ENCODE results near the gene GOLGA3. TPM values are rescaled to one million over a fixed set of nuclear protein-coding genes. Genes with fewer than 3 reads are reported as not detected.
"Not testable (repeated sequence)": the region's sequence is repeated elsewhere in the genome, so short reads cannot be mapped to it uniquely, and the experiment has no call there.

Gene GOLGA3
- total RNA-seq, 4 donors from 2014 or later = 69.8 to 117 (median 97.7) TPM

DNA sequence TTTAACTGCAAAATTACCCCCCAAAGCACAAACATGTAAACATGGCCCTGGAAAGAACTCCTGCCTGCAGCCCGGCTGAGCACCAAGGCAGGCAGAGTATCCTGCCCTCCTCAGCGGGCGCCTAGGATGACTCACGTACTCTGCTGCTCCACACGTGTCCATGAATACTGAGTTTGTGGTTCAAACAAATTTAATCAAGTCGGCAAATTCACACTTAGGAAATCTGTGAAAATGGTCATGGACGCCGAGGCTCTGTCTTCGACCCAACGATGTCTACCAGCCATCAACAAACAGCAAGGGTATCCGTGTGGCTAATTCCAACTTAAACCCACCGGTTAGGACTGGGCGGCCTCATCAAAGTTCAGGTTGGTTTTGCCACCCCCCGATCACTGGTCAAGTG, 25.5 kb downstream of the GOLGA3 start:
- Histone ChIP-seq H3K27ac (no peak overlapping the region), H3K36me3 (peaks cover 2 to 97% (median 19%) of the 10 kb centered on the region in 3 donors)
- 93 to 96% methylated on average over 14 of the region's 14 CpGs for WGBS, 2 donors

GRCh38 chr12:132801741-132802140, 26.9 kb downstream of the GOLGA3 start:
- TF ChIP-seq CTCF (IDR thresholded peaks at IDR 0.05) = no peak
- no peak for TF ChIP-seq POLR2A (IDR thresholded peaks at IDR 0.05)
- TF ChIP-seq EP300 (IDR thresholded peaks at IDR 0.05) = no peak
- WGBS, 2 donors = 94 to 95% methylated on average over 22 to 28 of the region's 28 CpGs
- Histone ChIP-seq H3K36me3 (peaks cover 7 to 97% (median 20%) of the 10 kb centered on the region in 3 donors), H3K27ac (no peak overlapping the region), H3K4me3 (no peak overlapping the region), H3K4me1 (peaks cover 0 to 4% (median 0%) of the 10 kb centered on the region in 4 donors), H3K9me3 (no peaks in the 10 kb centered on the region), H3K27me3 (no peaks in the 10 kb centered on the region)
- no peak for DNase-seq (ENCODE audit: low spot score in 2 of 2)

More for the DNA sequence above, 25.5 kb downstream of the GOLGA3 start:
- no peak for DNase-seq (ENCODE audit: low spot score in 2 of 2)
- no peak overlapping the region for H3K4me3 ChIP-seq
- H3K4me1 ChIP-seq = peaks cover 0 to 4% (median 0%) of the 10 kb centered on the region in 4 donors
- no peaks in the 10 kb centered on the region for H3K27me3 ChIP-seq
- no peaks in the 10 kb centered on the region for H3K9me3 ChIP-seq
- TF ChIP-seq POLR2A (IDR thresholded peaks at IDR 0.05) = no peak
- TF ChIP-seq EP300 (IDR thresholded peaks at IDR 0.05) = no peak
- TF ChIP-seq CTCF (IDR thresholded peaks at IDR 0.05) = no peak

- TF ChIP-seq CTCF (IDR thresholded peaks at IDR 0.05) = no peak
- no peak for TF ChIP-seq POLR2A (IDR thresholded peaks at IDR 0.05)
- no peak for TF ChIP-seq EP300 (IDR thresholded peaks at IDR 0.05)
- WGBS, 2 donors = 95 to 97% methylated on average over 12 to 15 of the region's 15 CpGs
- Histone ChIP-seq H3K4me3 (no peak overlapping the region), H3K36me3 (peaks cover 7 to 100% (median 32%) of the 10 kb centered on the region in 3 donors), H3K27ac (no peak overlapping the region), H3K27me3 (no peaks in the 10 kb centered on the region), H3K9me3 (no peaks in the 10 kb centered on the region), H3K4me1 (no peaks in the 10 kb centered on the region)
- DNase-seq (ENCODE audit: low spot score in 2 of 2) = no peak
These were observed 29.8 kb downstream of the GOLGA3 start for GRCh38 chr12:132798836-132799235.

GRCh38 chr12:132797820-132798570, 30.7 kb downstream of the GOLGA3 start:
- Histone ChIP-seq H3K9me3 (no peaks in the 10 kb centered on the region), H3K36me3 (peaks cover 7 to 95% (median 32%) of the 10 kb centered on the region in 3 donors), H3K4me1 (no peaks in the 10 kb centered on the region), H3K27ac (no peak overlapping the region), H3K27me3 (no peaks in the 10 kb centered on the region), H3K4me3 (no peak overlapping the region)
- TF ChIP-seq EP300 (IDR thresholded peaks at IDR 0.05) (no peak), POLR2A (IDR thresholded peaks at IDR 0.05) (no peak), CTCF (IDR thresholded peaks at IDR 0.05) (no peak)
- DNase-seq (ENCODE audit: low spot score in 2 of 2) = no peak
- 92 to 93% methylated on average over 24 of the region's 24 CpGs for WGBS, 2 donors

DNA sequence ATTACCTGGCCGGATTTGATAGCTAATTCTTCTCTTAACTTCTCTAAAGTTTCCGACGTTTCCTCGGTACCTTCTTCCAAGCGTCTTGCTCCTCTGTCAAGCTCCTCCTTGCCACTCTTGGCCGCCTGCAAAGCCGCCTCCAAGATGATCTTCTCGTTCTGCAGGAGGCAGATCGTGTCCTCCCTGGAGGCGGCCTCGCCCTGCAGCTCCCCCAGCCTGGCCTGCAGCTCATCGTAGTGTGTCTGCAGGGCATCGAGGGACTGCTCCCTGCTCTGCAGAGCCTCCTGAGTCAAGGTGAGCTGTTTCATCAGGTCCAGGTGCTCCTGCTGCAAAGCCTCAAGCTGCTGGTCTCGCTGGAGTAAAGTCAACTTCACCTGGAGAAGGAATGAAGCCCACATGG, 32.8 kb downstream of the GOLGA3 start:
- DNase-seq (ENCODE audit: low spot score in 2 of 2) = no peak
- Histone ChIP-seq H3K4me3 (no peak overlapping the region), H3K27me3 (no peaks in the 10 kb centered on the region), H3K9me3 (no peaks in the 10 kb centered on the region), H3K27ac (no peak overlapping the region), H3K4me1 (no peaks in the 10 kb centered on the region), H3K36me3 (peaks cover 7 to 94% (median 32%) of the 10 kb centered on the region in 3 donors)
- no peak for TF ChIP-seq POLR2A (IDR thresholded peaks at IDR 0.05)
- no peak for TF ChIP-seq EP300 (IDR thresholded peaks at IDR 0.05)
- no peak for TF ChIP-seq CTCF (IDR thresholded peaks at IDR 0.05)
- 91 to 96% methylated on average over 14 of the region's 14 CpGs for WGBS, 2 donors

DNA sequence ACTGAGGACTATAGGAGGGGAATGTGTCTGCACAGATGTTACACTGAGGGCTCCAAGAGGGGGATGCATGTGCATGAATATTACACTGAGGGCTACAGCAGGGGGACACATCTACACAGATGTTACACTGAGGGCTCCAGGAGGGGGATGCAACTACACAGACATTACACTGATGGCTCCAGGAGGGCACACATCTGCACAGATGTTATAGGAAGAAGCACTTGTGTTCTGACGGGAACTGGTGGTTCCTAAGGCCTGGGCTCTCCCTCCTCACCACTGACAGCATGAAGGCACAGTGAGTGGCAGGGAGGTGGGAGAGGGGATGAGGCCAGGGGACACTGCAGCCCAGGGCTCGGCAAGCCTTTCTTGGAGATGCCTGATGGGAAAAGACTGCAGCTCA, 36.7 kb downstream of the GOLGA3 start:
- 100% methylated on average over 1 to 2 of the region's 2 CpGs for WGBS, 2 donors
- H3K4me3 ChIP-seq; H3K27me3 ChIP-seq; H3K27ac ChIP-seq; H3K9me3 ChIP-seq; H3K4me1 ChIP-seq; DNase-seq (ENCODE audit: low spot score in 2 of 2): not testable (repeated sequence)
- peaks cover 0 to 87% (median 44%) of the 10 kb centered on the region in 3 donors for H3K36me3 ChIP-seq
